H1 (cell line): ENCODE results near the gene F8. TPM values are rescaled to one million over a fixed set of nuclear protein-coding genes. Genes with fewer than 3 reads are reported as not detected.

Experiments used
- CBX8 ChIP-seq: fragments of 300-800, 300-1000 bp; sonication (generic); IDR thresholded peaks from 2 replicates; pipeline ENCODE4 v1.7.1; 2016; ENCODE audit warnings: low read depth, low read length, borderline replicate concordance
- CEBPB ChIP-seq: IDR thresholded peaks from 2 replicates; pipeline ENCODE4 v1.6.1; 2012; ENCODE audit warnings: low read depth, low read length
- HDAC6 ChIP-seq: IDR thresholded peaks from one replicate; pipeline ENCODE4 v1.7.1; 2012; ENCODE audit warnings: low read depth, mild to moderate bottlenecking, inconsistent platforms, low read length, moderate library complexity
- JUN ChIP-seq: IDR thresholded peaks from 2 replicates; pipeline ENCODE4 v1.6.1; 2011; ENCODE audit warnings: low read depth, mild to moderate bottlenecking, improper control_type of control experiment, low read length
- JUND ChIP-seq: IDR thresholded peaks from 2 replicates; pipeline ENCODE4 v1.6.1; 2011; ENCODE audit warnings: mild to moderate bottlenecking, improper control_type of control experiment, low read length
- MAFK ChIP-seq: IDR thresholded peaks from 2 replicates; pipeline ENCODE4 v1.6.1; 2012; ENCODE audit warnings: low read depth, mild to moderate bottlenecking, improper control_type of control experiment, low read length
- NRF1 ChIP-seq: IDR thresholded peaks from 2 replicates; pipeline ENCODE4 v1.6.1; 2011; ENCODE audit warnings: mild to moderate bottlenecking, low read depth, low read length, improper control_type of control experiment
- PHF8 ChIP-seq: fragments of 200-600 bp; sonication (generic); conservative IDR thresholded peaks from 2 replicates; pipeline ENCODE4 v1.7.1; 2012; ENCODE audit warnings: low read depth, mild to moderate bottlenecking, inconsistent platforms, low read length, moderate library complexity
- POLR2A ChIP-seq, 2 experiments: IDR thresholded peaks; 1 replicate in 1 of 2; 2 replicates in 1 of 2; pipeline ENCODE4 v1.6.1; 2011; ENCODE audit warnings: low read depth in 2 of 2, low read length in 2 of 2, mild to moderate bottlenecking in 2 of 2; ENCODE audit errors: control extremely low read depth in 1 of 2
- POLR2AphosphoS5 ChIP-seq: IDR thresholded peaks from 2 replicates; pipeline ENCODE4 v1.6.1; 2011; ENCODE audit warnings: low read depth, low read length
- RFX5 ChIP-seq: IDR thresholded peaks from 2 replicates; pipeline ENCODE4 v1.6.1; 2011; ENCODE audit warnings: low read depth, low read length, improper control_type of control experiment, borderline replicate concordance
- SP1 ChIP-seq: IDR thresholded peaks from 2 replicates; pipeline ENCODE4 v1.6.1; 2011; ENCODE audit warnings: low read depth, low read length
- SP2 ChIP-seq: IDR thresholded peaks from 2 replicates; pipeline ENCODE4 v1.6.1; 2012; ENCODE audit warnings: mild to moderate bottlenecking, low read length, inconsistent platforms
- SRF ChIP-seq: IDR thresholded peaks from 2 replicates; pipeline ENCODE4 v1.6.1; 2011; ENCODE audit warnings: mild to moderate bottlenecking, low read depth, low read length, moderate library complexity
- SUZ12 ChIP-seq: fragments of 200-600 bp; sonication (generic); IDR thresholded peaks from 2 replicates; pipeline ENCODE4 v1.6.1; 2012; ENCODE audit warnings: mild to moderate bottlenecking, inconsistent platforms, low read length, moderate library complexity, mixed read lengths
- TBP ChIP-seq: IDR thresholded peaks from 2 replicates; pipeline ENCODE4 v1.6.1; 2011; ENCODE audit warnings: low read depth, low read length, improper control_type of control experiment
- YY1 ChIP-seq: IDR thresholded peaks from 2 replicates; pipeline ENCODE4 v1.6.1; 2011; ENCODE audit warnings: low read depth, mild to moderate bottlenecking, low read length
- polyA plus RNA-seq, 7 experiments: library from polyadenylated mRNA; depleted of rRNA in 3 of 7; stranded (reverse) in 5 of 7; unstranded in 2 of 7; fragments of >200 nt in 5 of 7; fragments of 200-250 nt in 2 of 7; gene quantifications; 1 replicate in 5 of 7; 2 replicates in 1 of 7; 4 replicates in 1 of 7; pipeline versions ENCODE4 v1.2.1 to v1.2.3, GENCODE V29; 2011 to 2013; ENCODE audit warnings: missing spikeins in 2 of 7, mixed read lengths in 2 of 7
- total RNA-seq: library from RNA; stranded (reverse); fragmentation: NEBNext Ultra II Directional; extraction: Animal tissue kit (Norgen Biotek cat#: 25700); gene quantifications from 2 replicates; pipeline ENCODE4 v1.2.1, GENCODE V29; 2021
- TF ChIP-seq, protein P1 (sequence below), 3 experiments: IDR thresholded peaks; 1 replicate in 2 of 3; 2 replicates in 1 of 3; pipeline versions ENCODE4 v1.5.1 to v1.6.1; 2011; ENCODE audit warnings: low read length in 3 of 3, mild to moderate bottlenecking in 3 of 3, inconsistent platforms in 2 of 3, low read depth in 1 of 3, moderate library complexity in 1 of 3; ENCODE audit not compliant: insufficient read depth in 1 of 3; ENCODE audit errors: control extremely low read depth in 1 of 3
- TF ChIP-seq, protein P2 (sequence below): IDR thresholded peaks from 2 replicates; pipeline ENCODE4 v1.6.1; 2012; ENCODE audit warnings: inconsistent platforms
- TF ChIP-seq, protein P3 (sequence below): IDR thresholded peaks from 2 replicates; pipeline ENCODE4 v1.6.1; 2011; ENCODE audit warnings: low read depth, mild to moderate bottlenecking, low read length; ENCODE audit not compliant: insufficient read depth

The F8 gene
- total and polyA plus RNA-seq, 2 of the 8 experiments (the other 6 are each of a cell fraction or from before 2014, with no cell fraction given), result 1.1 to 2.6 TPM

DNA sequence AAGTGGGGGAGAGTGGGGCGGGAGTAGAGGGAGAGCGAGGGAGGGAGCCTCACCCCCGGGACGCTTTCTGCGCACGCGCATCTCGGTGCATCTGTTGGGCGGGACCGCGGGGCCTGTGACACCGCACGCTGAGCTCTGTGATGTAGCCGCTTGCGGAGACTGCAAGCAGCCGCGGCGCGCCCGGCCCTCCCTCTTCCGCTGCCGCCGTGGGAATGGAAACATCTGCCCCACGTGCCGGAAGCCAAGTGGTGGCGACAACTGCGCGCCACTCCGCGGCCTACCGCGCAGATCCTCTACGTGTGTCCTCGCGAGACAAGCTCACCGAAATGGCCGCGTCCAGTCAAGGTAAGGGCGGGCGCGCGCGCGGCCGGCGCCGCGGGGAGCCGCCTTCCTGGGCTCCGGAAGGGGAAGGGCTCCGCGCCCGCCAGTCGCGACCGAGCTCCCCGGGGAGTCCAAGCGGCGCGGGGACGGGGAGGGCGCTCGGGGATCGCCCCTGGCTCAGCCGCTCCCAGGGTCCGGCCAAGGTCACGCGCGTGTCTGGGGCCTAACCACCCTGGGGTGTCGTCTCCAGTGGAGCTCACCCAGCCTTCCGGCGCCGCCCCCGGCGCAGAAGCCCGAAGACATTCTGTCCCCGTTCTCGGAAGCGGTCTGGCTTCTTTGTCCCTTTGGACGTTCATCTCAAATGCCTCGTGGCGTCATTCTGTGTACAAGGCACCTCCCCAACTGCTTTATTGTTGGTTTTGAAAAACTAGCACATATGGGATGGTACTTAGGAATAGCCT lies 4.4 kb upstream of the F8 start, which contains the start of gene FUNDC2 (continued):
- TF ChIP-seq POLR2AphosphoS5, result 0 out of 2 replicates have a peak, but pooled peaks have one; percentile 59
- TF ChIP-seq SUZ12, result no peak
- TF ChIP-seq HDAC6, result no peak
- TF ChIP-seq, protein P1, sequence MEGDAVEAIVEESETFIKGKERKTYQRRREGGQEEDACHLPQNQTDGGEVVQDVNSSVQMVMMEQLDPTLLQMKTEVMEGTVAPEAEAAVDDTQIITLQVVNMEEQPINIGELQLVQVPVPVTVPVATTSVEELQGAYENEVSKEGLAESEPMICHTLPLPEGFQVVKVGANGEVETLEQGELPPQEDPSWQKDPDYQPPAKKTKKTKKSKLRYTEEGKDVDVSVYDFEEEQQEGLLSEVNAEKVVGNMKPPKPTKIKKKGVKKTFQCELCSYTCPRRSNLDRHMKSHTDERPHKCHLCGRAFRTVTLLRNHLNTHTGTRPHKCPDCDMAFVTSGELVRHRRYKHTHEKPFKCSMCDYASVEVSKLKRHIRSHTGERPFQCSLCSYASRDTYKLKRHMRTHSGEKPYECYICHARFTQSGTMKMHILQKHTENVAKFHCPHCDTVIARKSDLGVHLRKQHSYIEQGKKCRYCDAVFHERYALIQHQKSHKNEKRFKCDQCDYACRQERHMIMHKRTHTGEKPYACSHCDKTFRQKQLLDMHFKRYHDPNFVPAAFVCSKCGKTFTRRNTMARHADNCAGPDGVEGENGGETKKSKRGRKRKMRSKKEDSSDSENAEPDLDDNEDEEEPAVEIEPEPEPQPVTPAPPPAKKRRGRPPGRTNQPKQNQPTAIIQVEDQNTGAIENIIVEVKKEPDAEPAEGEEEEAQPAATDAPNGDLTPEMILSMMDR (IDR thresholded peaks at IDR 0.05; ENCODE audit: control extremely low read depth in 1 of 3, insufficient read depth in 1 of 3, low read depth in 1 of 3, low read length in 3 of 3), result no peak
- TF ChIP-seq YY1, result no peak; the same call in 1 of the 2 replicates
- TF ChIP-seq, protein P2, sequence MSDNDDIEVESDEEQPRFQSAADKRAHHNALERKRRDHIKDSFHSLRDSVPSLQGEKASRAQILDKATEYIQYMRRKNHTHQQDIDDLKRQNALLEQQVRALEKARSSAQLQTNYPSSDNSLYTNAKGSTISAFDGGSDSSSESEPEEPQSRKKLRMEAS, result peak; percentile 63
- no peak for TF ChIP-seq SRF
- TF ChIP-seq POLR2A (IDR thresholded peaks at IDR 0.05; ENCODE audit: control extremely low read depth in 1 of 2, low read depth in 2 of 2, low read length in 2 of 2), result peak; percentile 42 to 60
- no peak for TF ChIP-seq JUN
- TF ChIP-seq RFX5, result no peak
- TF ChIP-seq JUND, result no peak
- no peak for TF ChIP-seq MAFK
- TF ChIP-seq NRF1, result peak; percentile 33; the same call in 1 of the 2 replicates
- TF ChIP-seq TBP, result peak; percentile 21; the same call in 1 of the 2 replicates
- peak; percentile 77 for TF ChIP-seq PHF8
- TF ChIP-seq SP2, result no peak
- no peak for TF ChIP-seq CEBPB
- no peak for TF ChIP-seq CBX8
- TF ChIP-seq, protein P3, sequence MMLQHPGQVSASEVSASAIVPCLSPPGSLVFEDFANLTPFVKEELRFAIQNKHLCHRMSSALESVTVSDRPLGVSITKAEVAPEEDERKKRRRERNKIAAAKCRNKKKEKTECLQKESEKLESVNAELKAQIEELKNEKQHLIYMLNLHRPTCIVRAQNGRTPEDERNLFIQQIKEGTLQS, result no peak
- TF ChIP-seq SP1, result no peak
